Lung (tissue), 12 donors: ENCODE results near the gene LRRK1. TPM values are rescaled to one million over a fixed set of nuclear protein-coding genes. Genes with fewer than 3 reads are reported as not detected.

Experiments
- ATAC-seq: fragments of 200-7000 bp; cut with Tn5 transposase; one replicate; pipeline ENCODE4 v1.9.1; 2020; ENCODE audit warnings: moderate number of reproducible peaks; ENCODE audit not compliant: insufficient read depth, low FRiP score
- DNase-seq, 3 donors: peaks; one replicate each; pipeline ENCODE4 v3.0.0-alpha.2; 2013 to 2017
- H3K27ac ChIP-seq, 2 donors: one replicate each; pipeline ENCODE4 v1.5.1; 2013; ENCODE audit warnings: mild to moderate bottlenecking in 2 of 2, moderate library complexity in 2 of 2, control low read depth in 1 of 2, inconsistent platforms in 1 of 2, low read depth in 1 of 2, low read length in 1 of 2
- H3K27me3 ChIP-seq, 3 donors: one replicate each; pipeline ENCODE4 v1.5.1; 2013; ENCODE audit warnings: low read length in 2 of 3; ENCODE audit not compliant: control insufficient read depth in 3 of 3, insufficient read depth in 3 of 3
- H3K36me3 ChIP-seq, 4 donors: one replicate each; pipeline ENCODE4 v1.5.1; 2013; ENCODE audit warnings: low read length in 4 of 4, mild to moderate bottlenecking in 1 of 4, moderate library complexity in 1 of 4; ENCODE audit not compliant: control insufficient read depth in 4 of 4, insufficient read depth in 4 of 4
- H3K4me1 ChIP-seq, 5 donors: one replicate each; pipeline ENCODE4 v1.5.1; 2013; ENCODE audit warnings: low read length in 5 of 5, mild to moderate bottlenecking in 2 of 5, moderate library complexity in 1 of 5; ENCODE audit not compliant: control insufficient read depth in 5 of 5, insufficient read depth in 5 of 5
- H3K4me3 ChIP-seq: one replicate; pipeline ENCODE4 v1.5.1; 2013; ENCODE audit warnings: mild to moderate bottlenecking, control low read depth, moderate library complexity
- H3K9ac ChIP-seq, 2 donors: one replicate each; pipeline ENCODE4 v1.5.1; 2013; ENCODE audit warnings: low read length in 2 of 2, control low read depth in 1 of 2; ENCODE audit not compliant: insufficient read depth in 1 of 2
- H3K9me3 ChIP-seq, 4 donors: one replicate each; pipeline ENCODE4 v1.5.1; 2013; ENCODE audit warnings: low read length in 3 of 4, mild to moderate bottlenecking in 1 of 4, moderate library complexity in 1 of 4; ENCODE audit not compliant: control insufficient read depth in 4 of 4, insufficient read depth in 3 of 4
- WGBS, 2 donors: extraction: QIAGEN DNeasy Blood & Tissue Kit; methylation state at CpG; one replicate each; pipeline ENCODE4 v1.1.7; 2013; 5-methylcytosine and 5-hydroxymethylcytosine counted together
- polyA plus RNA-seq, 2 donors: library from polyadenylated mRNA; stranded (reverse); fragments of 200-250 nt; gene quantifications; one replicate each; pipeline ENCODE4 v1.2.1, GENCODE V29; 2013
- total RNA-seq, 2 donors: library from RNA; depleted of rRNA in 1 of 2; stranded (reverse); fragments of >200 nt in 1 of 2; gene quantifications; one replicate each; pipeline ENCODE4 v1.2.1, GENCODE V29; 2014 to 2021
- TF ChIP-seq, protein P1 (sequence below): IDR thresholded peaks from 2 replicates; pipeline ENCODE4 v1.5.1; 2012; ENCODE audit warnings: mild to moderate bottlenecking; ENCODE audit errors: control extremely low read depth, extremely low read depth
- donor health status: control.
- donor health status: control.
- donor health status: Bipolar disorder and iron deficiency.
- donor health status: healthy.
- donor health status: DM: yes; HTN: yes; CAD: no.

The LRRK1 gene
- total and polyA plus RNA-seq, 4 donors = 5.7 to 22.9 (median 9.7) TPM

- no peak overlapping the region for H3K9ac ChIP-seq
- peak in 1 of 3 donors; percentile 9 for DNase-seq
- peaks cover 0 to 21% (median 8%) of the 10 kb centered on the region in 5 donors for H3K4me1 ChIP-seq
- ATAC-seq = no peak
- no peak overlapping the region for H3K27ac ChIP-seq
- H3K4me3 ChIP-seq = no peak overlapping the region
- H3K9me3 ChIP-seq = no peaks in the 10 kb centered on the region
- H3K36me3 ChIP-seq = peaks cover 0 to 46% (median 0%) of the 10 kb centered on the region in 4 donors
- TF ChIP-seq, protein P1, sequence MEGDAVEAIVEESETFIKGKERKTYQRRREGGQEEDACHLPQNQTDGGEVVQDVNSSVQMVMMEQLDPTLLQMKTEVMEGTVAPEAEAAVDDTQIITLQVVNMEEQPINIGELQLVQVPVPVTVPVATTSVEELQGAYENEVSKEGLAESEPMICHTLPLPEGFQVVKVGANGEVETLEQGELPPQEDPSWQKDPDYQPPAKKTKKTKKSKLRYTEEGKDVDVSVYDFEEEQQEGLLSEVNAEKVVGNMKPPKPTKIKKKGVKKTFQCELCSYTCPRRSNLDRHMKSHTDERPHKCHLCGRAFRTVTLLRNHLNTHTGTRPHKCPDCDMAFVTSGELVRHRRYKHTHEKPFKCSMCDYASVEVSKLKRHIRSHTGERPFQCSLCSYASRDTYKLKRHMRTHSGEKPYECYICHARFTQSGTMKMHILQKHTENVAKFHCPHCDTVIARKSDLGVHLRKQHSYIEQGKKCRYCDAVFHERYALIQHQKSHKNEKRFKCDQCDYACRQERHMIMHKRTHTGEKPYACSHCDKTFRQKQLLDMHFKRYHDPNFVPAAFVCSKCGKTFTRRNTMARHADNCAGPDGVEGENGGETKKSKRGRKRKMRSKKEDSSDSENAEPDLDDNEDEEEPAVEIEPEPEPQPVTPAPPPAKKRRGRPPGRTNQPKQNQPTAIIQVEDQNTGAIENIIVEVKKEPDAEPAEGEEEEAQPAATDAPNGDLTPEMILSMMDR = no peak
- WGBS, 2 donors = 84 to 89% methylated on average over 10 of the region's 10 CpGs
- no peaks in the 10 kb centered on the region for H3K27me3 ChIP-seq
These were observed 131.6 kb downstream of the LRRK1 start for GRCh38 chr15:101050623-101051290.

- TF ChIP-seq, protein P1 = no peak
- H3K36me3 ChIP-seq = peaks cover 0 to 42% (median 0%) of the 10 kb centered on the region in 4 donors
- peak in 1 of 3 donors; percentile 8 for DNase-seq
These were observed 132.3 kb downstream of the LRRK1 start for GRCh38 chr15:101051291-101052030.

DNA sequence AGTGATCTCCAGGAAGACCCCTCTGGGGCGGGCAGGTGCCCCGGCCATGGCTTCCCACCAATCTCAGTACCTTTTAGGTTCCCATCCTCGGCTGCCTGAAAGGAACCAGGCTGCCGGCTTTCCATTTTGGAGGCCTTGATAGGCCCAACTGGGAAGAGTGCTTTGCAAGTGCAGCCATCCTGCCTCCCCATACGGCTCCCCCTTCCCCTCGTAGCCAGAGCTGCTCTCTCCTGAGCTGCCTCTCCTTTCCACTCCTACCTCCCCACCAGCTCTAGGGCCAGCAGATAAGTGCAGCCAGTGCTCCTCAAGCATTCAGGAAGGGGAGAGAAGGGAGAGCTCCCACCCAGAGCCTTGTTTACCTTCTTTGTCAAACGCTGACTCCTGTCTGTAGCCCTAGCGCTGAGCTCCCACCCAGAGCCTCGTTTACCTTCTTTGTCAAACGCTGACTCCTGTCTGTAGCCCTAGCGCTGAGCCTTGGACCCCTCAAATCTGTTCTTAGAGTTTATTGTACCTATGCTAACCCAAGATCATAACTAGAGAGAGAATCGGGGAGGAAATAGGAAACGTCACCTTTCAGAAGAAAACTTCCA lies 133.0 kb downstream of the LRRK1 start:
- DNase-seq (peak in 1 of 3 donors; percentile 7), ATAC-seq (no peak)
- WGBS, 2 donors = 80 to 87% methylated on average over 13 of the region's 13 CpGs
- H3K27ac ChIP-seq = no peak overlapping the region
- H3K9ac ChIP-seq = no peak overlapping the region
- TF ChIP-seq, protein P1 = no peak
- H3K4me3 ChIP-seq = no peak overlapping the region
- H3K27me3 ChIP-seq = no peaks in the 10 kb centered on the region
- H3K4me1 ChIP-seq = peaks cover 0 to 16% (median 5%) of the 10 kb centered on the region in 5 donors
- H3K36me3 ChIP-seq = peaks cover 0 to 42% (median 0%) of the 10 kb centered on the region in 4 donors
- H3K9me3 ChIP-seq = no peaks in the 10 kb centered on the region

More at GRCh38 chr15:101051291-101052030, 132.3 kb downstream of the LRRK1 start:
- Histone ChIP-seq H3K4me1 (peaks cover 0 to 21% (median 5%) of the 10 kb centered on the region in 5 donors), H3K27ac (no peak overlapping the region), H3K27me3 (no peaks in the 10 kb centered on the region), H3K9me3 (no peaks in the 10 kb centered on the region), H3K4me3 (no peak overlapping the region), H3K9ac (no peak overlapping the region)
- WGBS, 2 donors = 95 to 97% methylated on average over 28 of the region's 28 CpGs
- ATAC-seq = no peak
